B cell (primary cell): ENCODE measurements around the gene SAG.

Experiments
- CTCF ChIP-seq: fragments of 200-600 bp; IDR thresholded peaks from one replicate; pipeline ENCODE4 v1.8.0; 2022; ENCODE audit warnings: antibody characterized with exemption, mild to moderate bottlenecking
- EZH2 ChIP-seq: IDR thresholded peaks from 2 replicates; pipeline ENCODE4 v1.6.1; 2012; ENCODE audit warnings: borderline replicate concordance, low read depth, mild to moderate bottlenecking, moderate library complexity, low read length; ENCODE audit not compliant: insufficient read depth, poor library complexity, severe bottlenecking

GRCh38 chr2:233355916-233356315 is 48.3 kb downstream of the SAG start:
- TF ChIP-seq CTCF (no peak), EZH2 (no peak)
